GM19397 (cell line): ENCODE measurements around the gene TUBAL3.

Experiments used
- ATAC-seq: cut with Tn5 transposase; IDR thresholded peaks from one replicate; pipeline ENCODE4 v1.9.1; 2021; ENCODE audit warnings: mild to moderate bottlenecking, moderate library complexity; ENCODE audit not compliant: unreplicated experiment

TUBAL3 gene

GRCh38 chr10:5343979-5344378 lies 60.6 kb downstream of the TUBAL3 start:
- no peak for ATAC-seq

DNA sequence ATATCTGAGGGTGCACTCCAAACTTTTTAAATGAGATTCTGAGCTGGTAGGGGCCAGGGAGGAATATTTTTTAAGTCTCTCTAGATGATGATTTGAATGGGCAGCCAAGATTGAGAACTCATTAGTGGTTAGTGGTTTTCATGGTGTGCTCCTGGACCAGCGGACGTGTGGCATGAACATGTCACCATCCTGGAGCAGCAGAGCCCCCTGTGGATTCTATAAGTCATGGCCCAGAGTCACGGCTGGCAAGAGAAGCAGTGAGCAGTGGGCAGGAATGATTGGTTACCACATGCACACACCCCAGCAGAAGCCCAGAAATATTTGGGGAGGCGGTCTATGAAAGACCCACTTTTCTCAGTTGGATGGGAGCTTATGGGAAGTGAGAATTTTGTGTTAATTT lies 61.1 kb downstream of the TUBAL3 start:
- ATAC-seq: no peak
